KG1 (cell line): ENCODE measurements around the gene CORO2B.
"Not testable (repeated sequence)": the region's sequence is repeated elsewhere in the genome, so short reads cannot be mapped to it uniquely, and the experiment has no call there.

ENCODE experiments used
- DNase-seq: peaks from one replicate; lab custom pipeline; 2025; lab: John Stamatoyannopoulos, UW

CORO2B gene

GRCh38 chr15:68730976-68731897, 152.4 kb downstream of the CORO2B start:
- no peak for DNase-seq

GRCh38 chr15:68732451-68732850, 153.7 kb downstream of the CORO2B start:
- no peak for DNase-seq

DNA sequence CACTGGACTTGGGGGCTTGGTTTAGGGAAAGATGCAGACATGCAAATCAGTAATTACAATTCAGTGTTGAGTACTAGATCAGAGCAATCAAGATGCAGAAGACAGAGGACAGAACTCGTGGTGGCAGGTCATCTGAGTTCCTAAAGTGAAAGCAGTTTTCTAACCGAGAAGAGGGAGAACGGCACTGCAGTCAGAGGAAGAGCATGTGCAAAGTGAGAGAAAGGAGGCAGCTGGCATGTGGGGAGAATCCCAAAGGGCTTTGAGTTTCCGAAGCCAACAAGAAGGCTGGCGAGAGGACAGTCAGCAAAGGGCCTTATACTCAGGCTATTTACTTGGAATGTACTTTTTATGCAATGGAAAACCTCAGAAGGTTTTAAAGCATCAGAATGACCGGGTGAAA, 154.9 kb downstream of the CORO2B start:
- no peak for DNase-seq

- no peak for DNase-seq
Observed at GRCh38 chr15:68734352-68734751, 155.6 kb downstream of the CORO2B start.

DNA sequence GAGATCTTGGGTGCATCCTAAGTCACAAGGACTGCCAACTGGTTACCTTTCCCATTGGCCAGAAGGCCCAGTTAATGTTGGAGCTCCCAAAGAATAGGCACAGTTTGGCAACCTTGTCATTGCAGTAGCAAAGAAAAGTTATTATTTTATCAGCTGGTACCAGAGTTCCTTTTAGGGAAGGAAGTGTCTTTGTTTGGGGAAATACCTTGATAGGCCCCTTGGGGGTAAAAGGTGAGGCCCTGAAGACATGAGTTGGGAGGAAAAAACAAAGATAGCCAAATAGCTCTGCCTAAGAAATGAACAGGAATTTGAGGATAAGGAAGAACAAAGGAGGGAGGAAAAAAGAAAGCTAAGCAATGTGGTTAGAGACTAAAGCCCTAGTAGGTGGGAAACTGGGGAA, 156.1 kb downstream of the CORO2B start:
- DNase-seq: no peak

DNA sequence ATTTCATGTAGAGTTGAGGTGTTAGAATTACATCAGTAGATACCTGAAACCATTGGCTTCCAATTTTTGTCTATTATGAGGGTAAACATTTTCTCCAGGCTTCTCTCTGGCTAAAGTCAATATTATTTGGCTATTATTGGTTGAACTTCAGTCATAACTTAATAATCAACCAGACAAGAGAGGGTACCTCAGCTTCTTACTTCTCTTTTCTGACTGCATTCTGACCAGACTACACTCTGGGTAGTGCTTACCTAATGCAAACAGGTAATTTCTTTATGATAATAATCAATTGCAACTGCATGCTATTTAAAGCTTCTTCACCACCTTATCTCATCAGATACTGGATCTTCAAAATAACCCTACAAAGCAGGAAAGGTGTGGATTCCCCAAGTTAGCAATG, 156.8 kb downstream of the CORO2B start:
- DNase-seq: no peak

DNA sequence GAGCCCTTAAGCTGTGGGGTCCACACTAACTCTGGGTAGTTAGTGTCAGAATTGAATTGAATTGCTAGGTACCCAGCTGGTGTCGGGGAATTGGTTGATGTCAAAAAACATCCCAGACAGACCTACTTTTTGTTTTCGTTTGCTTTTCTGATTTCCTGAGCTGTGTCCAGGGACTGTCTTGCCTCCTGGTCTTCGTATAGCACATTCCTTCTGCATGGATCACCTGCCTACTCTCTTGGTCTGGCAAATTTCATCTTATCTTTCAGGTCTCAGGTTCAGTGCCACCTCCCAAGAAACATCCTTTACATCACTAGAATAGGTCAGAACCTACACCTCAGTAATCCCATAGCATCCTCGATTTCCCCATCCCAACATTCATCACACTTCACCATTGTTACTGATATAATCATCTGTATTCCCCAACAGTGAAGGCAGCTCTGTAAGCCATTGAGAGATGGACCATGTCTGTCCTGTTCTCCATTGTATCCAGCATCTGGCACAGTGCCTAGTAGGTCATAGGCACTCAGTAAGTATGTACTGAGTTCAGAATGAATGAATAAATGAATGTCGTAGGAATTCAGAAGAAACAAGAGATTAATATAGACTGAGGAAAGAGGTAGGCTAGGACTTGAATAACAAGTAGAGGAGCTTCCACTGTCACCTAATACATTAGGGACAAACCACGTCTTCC, 160.7 kb downstream of the CORO2B start:
- DNase-seq: no peak

DNA sequence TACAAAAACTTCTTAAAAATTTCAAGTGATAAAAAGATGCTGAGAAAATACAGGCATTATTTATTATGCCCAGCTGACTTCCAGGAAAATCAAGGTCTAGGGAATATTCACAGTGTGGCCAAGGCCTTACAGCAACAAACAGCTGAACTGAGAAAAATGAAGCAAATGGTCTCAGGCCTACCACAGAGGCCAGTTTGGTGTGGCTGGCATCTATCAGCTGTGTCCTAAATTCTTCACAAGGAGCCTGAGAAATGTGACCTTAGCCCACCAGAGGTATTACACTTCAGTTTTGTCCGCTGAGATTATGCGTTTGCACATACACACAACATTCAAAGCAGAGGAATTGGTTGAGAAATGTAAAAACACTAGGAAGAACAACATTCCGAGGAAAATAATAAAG, 164.5 kb downstream of the CORO2B start:
- DNase-seq: no peak

DNA sequence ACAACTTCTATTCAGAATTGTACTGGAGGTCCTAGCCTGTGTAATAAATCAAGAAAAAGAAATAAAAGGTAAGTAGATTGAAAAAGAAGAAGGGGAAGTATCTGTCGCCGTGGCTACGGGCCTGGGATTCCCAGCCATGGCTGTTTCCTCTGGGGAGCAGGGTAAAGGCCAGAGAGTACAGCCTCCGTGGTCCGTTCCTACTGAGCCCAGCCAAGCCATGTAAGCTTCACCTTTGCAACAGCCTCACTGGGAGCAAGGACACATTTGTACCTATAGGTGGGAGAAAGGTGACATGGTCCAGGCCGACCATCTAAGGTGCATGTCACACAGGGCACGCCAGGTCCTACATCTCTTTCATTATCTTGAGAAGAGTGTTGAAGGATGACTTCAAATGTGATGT, 170.6 kb downstream of the CORO2B start:
- no peak for DNase-seq

DNA sequence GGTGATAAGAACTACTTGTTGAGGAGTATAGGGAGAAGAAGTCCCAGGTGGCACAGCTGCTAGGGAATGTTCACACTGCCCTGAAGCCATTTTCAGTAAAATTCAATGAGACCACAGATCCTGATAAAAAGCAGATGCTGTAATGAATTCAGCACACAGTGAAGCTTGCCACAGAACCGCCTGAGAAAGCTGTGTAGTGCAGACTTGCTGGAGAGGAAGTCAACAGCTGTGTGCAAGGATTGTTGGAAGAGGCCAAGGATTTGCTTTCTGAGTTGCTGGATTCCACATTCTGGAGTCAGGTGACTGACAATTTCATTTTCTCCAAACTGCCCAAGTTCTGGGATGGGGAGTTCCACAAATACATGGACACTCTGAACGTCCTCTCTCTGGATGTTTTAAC, 171.0 kb downstream of the CORO2B start:
- no peak for DNase-seq

- no peak for DNase-seq
Observed at GRCh38 chr15:68751622-68752021, 172.8 kb downstream of the CORO2B start.

GRCh38 chr15:68755731-68756130, 176.9 kb downstream of the CORO2B start:
- no peak for DNase-seq

GRCh38 chr15:68759982-68760579, 181.3 kb downstream of the CORO2B start:
- not testable (repeated sequence) for DNase-seq

GRCh38 chr15:68763063-68763462, 184.3 kb downstream of the CORO2B start:
- DNase-seq: no peak

DNA sequence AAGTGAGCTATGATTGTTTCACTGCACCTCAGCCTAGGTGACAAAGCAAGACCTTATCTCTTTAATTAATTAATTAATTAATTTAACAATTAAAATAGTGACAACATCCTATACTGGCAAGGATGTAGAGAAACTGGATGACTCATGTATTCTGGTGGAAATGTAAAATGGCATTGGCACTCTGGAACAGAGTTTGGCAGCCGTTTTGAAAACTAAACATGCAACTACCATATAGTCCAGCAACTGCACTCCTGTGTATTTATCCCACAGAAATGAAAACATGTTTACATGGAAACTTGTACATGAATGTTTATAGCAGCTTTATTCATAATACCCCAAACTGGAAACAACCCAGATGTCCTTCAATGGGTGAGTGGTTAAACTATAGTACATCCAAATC, 185.3 kb downstream of the CORO2B start:
- DNase-seq: no peak

- DNase-seq: no peak
Observed at GRCh38 chr15:68765602-68766368, 187.0 kb downstream of the CORO2B start.

GRCh38 chr15:68767833-68768232, 189.0 kb downstream of the CORO2B start:
- no peak for DNase-seq

GRCh38 chr15:68768321-68768720, 189.5 kb downstream of the CORO2B start:
- no peak for DNase-seq

DNA sequence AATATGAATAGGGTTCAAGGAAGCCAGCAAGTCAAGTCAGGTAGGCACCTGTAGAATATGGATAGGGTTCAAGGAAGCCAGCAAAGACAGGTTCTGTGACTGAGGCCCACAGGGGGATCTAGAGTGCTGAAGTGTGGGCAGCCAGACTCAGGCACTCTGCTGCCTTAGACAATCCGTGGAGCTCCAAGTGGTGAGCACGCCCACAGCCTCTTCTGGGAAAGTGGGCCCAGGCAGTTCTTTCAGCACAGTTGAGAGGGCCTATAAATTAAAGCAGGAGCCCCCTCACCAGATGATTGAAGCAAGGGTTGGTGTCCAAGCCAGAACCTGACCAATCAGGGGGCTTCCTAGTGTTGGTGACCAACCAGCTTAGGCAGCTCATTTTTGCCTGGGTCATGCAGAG, 190.9 kb downstream of the CORO2B start:
- no peak for DNase-seq

GRCh38 chr15:68770216-68770615, 191.4 kb downstream of the CORO2B start:
- no peak for DNase-seq

GRCh38 chr15:68773036-68773435, 194.2 kb downstream of the CORO2B start:
- no peak for DNase-seq

DNA sequence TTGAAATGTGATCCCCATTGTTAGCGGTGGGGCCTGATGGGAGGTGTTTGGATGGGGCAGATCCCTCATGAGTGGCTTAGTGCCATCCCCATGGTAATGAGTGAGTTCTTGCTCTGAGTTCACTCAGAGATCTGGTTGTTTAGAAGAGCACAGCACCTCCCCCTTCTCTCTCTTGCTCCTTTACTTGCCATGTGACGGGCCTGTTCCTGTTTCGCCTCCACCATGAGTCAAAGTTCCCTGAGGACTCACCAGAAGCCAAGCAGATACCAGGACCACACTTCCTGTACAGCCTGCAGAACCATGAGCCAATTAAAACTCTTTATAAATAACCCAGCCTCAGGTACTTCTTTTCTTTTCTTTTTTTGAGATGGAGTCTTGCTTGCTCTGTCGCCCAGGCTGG, 195.3 kb downstream of the CORO2B start:
- no peak for DNase-seq
